ENCODE measurements around the gene UBASH3A. TPM values are rescaled to one million over a fixed set of nuclear protein-coding genes. Genes with fewer than 3 reads are reported as not detected.

The UBASH3A gene
- total RNA-seq, 1 donor from 2014 or later, result 0.24 TPM

DNA sequence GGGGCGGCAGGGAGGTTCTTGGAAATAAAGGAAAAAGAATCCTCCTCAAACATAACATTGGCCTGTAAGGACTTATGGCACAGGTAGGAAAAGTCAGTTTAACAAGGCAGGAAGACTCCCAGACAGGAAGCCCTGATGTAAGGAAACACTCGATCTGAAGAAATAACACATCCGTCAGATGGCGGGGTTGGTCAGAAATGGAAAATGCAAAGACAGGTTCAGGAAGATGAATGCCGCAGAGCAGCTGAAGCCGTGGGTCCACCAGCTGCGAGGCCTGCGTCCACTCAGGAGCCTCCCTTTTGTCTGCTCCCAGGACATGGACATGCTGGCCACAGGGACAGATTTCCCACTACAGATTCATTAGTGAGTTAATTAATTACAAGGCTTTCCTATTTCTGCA lies 88.5 kb downstream of the UBASH3A start:
- ATAC-seq, result no peak

DNA sequence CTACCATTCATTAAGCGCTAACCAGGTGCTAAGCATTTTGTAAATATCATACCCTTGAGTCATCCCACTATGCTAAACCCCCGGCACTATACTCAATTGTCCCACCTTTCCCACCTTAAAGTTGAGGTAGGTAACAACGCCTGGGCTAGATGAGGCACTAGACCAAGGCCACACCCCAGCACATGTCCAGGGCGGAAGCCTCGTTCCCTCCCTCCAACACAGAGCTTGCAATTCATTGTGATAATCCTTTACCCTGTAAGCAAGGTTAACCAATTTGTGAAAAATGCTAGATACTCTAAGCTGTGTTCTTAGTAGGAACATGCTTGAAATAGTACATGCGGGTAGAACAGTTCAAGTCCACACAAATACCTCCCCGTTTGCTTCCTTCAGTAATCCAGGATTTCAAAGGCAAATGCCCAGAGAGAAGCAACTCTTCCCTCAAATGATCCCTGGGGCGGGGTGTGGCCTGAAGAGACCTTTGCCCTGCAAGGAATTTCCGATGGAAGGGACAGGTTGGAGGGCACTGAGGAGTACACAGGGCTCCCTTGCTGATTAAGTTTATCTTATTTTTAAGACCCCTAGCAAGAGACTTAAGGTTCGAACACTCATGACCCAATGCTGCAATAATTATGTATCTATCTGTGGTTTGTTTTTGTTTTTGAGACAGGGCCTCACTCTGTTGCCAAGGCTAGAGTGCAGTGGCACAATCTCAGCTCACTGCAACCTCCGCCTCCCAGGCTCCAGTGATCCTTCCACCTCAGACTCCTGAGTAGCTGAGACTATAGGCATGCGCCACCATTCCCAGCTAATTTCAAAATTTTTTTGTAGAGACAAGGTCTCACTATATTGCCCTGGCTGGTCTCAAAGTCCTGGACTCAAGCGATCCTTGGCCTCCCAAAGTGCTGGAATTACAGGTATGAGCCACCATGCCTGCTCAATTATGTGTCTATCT lies 89.7 kb downstream of the UBASH3A start:
- ATAC-seq, result no peak

DNA sequence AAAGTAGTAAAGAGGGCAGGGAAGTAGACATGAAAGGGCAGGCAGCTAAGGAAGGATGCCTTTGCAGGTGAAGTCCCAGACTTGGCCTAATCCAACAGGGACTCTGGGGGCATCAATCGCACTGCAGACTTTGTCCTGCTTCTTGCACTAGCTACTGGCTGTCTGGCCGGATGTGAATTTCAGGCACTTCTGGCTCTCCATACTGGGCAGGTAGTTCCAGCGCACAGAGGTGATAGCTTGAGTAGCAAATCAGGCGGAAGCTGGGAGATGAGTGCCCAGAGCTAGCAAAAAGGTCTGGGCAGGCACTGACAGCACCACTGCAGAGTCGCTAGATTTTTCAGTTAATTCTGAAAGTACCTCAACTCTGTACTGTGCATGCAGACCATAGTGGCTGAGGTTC lies 91.3 kb downstream of the UBASH3A start:
- no peak for ATAC-seq

DNA sequence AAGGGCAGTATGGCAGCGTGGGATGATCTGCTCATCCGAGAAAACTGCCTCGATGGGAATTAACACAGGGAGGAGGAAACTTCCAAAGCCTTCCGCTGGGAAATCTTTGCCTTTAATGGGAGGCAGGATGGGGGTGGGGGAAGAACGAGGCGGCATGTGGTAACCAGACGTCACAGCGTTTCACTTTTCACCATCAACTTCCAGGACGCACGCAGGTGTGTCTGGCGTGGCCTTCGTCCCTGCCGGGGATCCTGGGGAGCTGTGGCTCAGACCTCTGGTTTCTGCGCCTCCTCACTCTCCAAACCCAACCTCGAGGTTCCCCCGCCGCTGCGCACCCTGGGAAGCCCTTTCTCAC lies 92.0 kb downstream of the UBASH3A start:
- no peak for ATAC-seq

DNA sequence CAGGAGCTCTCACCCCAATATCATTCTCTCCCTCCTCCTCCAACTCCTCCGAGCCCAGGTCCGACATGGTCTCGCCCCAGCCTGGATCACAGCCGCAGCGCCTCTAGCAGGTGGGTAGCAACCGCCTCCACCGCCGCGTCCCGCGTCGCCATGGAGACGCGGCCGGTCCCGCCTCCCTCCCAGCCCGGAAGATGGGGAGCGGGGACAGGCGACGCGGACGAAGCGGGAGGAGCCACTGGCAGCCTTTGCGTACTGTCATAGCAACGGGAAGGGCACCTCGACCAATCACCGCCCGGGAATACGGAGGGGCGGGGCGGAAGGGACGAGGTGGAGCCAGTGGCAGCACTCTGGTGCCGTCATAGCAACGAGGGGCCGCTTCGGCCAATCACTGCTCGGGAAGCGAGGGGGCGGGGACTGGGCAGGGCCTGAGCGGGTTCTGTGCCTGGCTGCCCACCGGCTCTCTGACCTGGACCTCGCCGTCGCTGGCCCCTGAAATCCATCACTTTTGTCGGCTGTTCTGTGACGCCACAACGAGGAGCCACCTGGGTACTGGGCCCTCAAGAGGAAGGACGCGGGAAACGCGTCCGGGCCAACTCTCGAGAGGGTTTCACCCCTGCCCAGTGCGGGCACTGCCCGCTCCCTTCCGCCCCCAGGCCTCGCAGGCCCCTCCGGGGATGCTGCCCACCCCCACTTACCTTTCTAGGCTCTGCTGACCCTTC lies 92.6 kb downstream of the UBASH3A start, which contains the start of gene RSPH1:
RSPH1 (minus strand) TSS at position 105 of the 719 bp plus-strand sequence; CDS start at position 67, 38 bp downstream.
- ATAC-seq, result peak; percentile 99

DNA sequence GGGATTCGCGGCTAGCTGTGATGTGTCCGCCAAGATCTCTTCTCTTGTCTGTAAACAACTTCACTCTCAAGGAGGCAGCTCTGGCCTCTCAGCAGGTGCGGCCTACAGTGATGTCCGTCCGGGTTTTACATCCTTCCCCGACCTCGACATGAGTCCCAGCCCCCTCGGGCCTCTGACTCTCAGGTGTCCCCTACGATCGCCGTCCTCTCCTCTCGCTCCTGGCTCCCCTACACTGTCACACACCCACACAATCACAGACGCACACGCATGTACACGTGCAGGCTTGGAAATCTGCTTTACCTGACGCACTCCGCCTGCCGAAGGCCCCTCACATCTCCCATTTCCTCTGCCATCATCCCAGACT lies 93.1 kb downstream of the UBASH3A start:
- peak; percentile 3 for ATAC-seq

Other genes with a start within 250 kb of the UBASH3A start
- 4.2 TPM for gene ABCG1, start 184.8 kb upstream of the UBASH3A start, total RNA-seq
- 2.3 TPM for gene TFF3, start 88.5 kb upstream of the UBASH3A start, total RNA-seq
- gene TFF2, start 52.9 kb upstream of the UBASH3A start, total RNA-seq, result not detected
- not detected for gene TFF1, start 37.4 kb upstream of the UBASH3A start, total RNA-seq
- gene TMPRSS3, start 7.8 kb upstream of the UBASH3A start, total RNA-seq, result 0.32 TPM
- gene RSPH1, start 92.3 kb downstream of the UBASH3A start, total RNA-seq, result 0.24 TPM
- gene SLC37A1, start 110.0 kb downstream of the UBASH3A start, total RNA-seq, result 13.9 TPM
- gene PDE9A, start 249.7 kb downstream of the UBASH3A start, total RNA-seq, result 1.8 TPM

Measured in esophagus mucosa (tissue), 1 donor.